Esophagus muscularis mucosa (tissue), 3 donors: ENCODE measurements around the gene TRIM43B.
"Not testable (repeated sequence)": the region's sequence is repeated elsewhere in the genome, so short reads cannot be mapped to it uniquely, and the experiment has no call there.

Experiments
- POLR2AphosphoS5 ChIP-seq, 2 donors: sonication (generic); formaldehyde crosslinking; IDR thresholded peaks; one replicate each; pipeline ENCODE4 v1.6.1; 2017; ENCODE audit warnings: antibody characterized with exemption in 2 of 2
- TF ChIP-seq, protein P1 (sequence below), 3 experiments: fragments of 200-600 bp in 2 of 3; fragments of 450-650 bp in 1 of 3; sonication (generic) in 2 of 3; IDR thresholded peaks; one replicate each; pipeline ENCODE4 v1.5.1; 2017 to 2019; ENCODE audit warnings: antibody characterized with exemption in 3 of 3, mild to moderate bottlenecking in 2 of 3, moderate library complexity in 1 of 3

DNA sequence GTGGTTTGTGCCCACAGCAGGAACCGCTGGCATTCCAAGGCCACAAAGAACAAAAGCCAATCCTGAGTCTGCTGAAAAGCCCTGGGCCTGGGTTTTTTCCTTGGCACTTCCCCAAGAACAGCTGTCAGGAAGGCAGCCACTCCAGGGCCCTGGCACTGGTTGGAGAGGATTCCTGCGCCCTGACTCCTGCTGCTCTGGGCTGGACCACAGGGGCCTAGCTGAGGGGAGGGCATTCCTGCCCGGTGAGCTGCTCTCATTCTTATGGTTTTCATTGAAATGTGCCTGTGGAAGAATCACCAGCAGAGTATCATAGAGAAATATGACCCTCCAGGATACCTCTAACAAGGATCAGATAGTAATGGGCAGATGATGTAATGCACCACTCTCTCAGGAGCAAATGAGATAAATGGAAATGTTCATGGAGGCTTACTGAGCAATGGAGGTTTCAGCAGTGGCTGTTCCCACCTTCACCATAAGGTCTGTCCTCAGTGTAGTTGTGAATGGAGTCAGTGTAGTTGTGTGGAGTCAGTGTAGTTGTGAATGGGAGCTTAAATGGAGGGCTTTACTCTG lies 50.0 kb downstream of the TRIM43B start:
- TF ChIP-seq, protein P1, sequence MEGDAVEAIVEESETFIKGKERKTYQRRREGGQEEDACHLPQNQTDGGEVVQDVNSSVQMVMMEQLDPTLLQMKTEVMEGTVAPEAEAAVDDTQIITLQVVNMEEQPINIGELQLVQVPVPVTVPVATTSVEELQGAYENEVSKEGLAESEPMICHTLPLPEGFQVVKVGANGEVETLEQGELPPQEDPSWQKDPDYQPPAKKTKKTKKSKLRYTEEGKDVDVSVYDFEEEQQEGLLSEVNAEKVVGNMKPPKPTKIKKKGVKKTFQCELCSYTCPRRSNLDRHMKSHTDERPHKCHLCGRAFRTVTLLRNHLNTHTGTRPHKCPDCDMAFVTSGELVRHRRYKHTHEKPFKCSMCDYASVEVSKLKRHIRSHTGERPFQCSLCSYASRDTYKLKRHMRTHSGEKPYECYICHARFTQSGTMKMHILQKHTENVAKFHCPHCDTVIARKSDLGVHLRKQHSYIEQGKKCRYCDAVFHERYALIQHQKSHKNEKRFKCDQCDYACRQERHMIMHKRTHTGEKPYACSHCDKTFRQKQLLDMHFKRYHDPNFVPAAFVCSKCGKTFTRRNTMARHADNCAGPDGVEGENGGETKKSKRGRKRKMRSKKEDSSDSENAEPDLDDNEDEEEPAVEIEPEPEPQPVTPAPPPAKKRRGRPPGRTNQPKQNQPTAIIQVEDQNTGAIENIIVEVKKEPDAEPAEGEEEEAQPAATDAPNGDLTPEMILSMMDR (IDR thresholded peaks at IDR 0.05) = not testable (repeated sequence)
- peak in 1 of 2 donors; percentile 16 for TF ChIP-seq POLR2AphosphoS5 (IDR thresholded peaks at IDR 0.05)
